B cell (primary cell): Measurements from ENCODE around the gene BDH1. TPM values are rescaled to one million over a fixed set of nuclear protein-coding genes. Genes with fewer than 3 reads are reported as not detected.

Experiments
- ATAC-seq: fragments of 200-7000 bp; cut with Tn5 transposase; one replicate; pipeline ENCODE4 v1.10.0; 2021; ENCODE audit warnings: low read depth, mild to moderate bottlenecking, moderate number of reproducible peaks, moderate library complexity
- CTCF ChIA-PET: fragments of 350-600 bp; sonication (Branson Sonifier 250); formaldehyde crosslinking; loops from one replicate; lab custom pipeline; 2021; ENCODE audit warnings: antibody characterized with exemption, inconsistent platforms; lab: Charles Lee
- POLR2A ChIA-PET: fragments of 350-600 bp; sonication (Branson Sonifier 250); formaldehyde crosslinking; loops from one replicate; lab custom pipeline; 2021; ENCODE audit warnings: antibody characterized with exemption; lab: Charles Lee
- DNase-seq: peaks from one replicate; pipeline ENCODE4 v3.0.0; 2013
- H2AFZ ChIP-seq: 2 replicates; pipeline ENCODE4 v1.6.1; 2012; ENCODE audit warnings: mild to moderate bottlenecking, low read depth, low read length; ENCODE audit not compliant: insufficient read depth, poor library complexity, severe bottlenecking
- H3K27ac ChIP-seq, 2 donors: 1 replicate in 1 of 2; 2 replicates in 1 of 2; pipeline ENCODE4 v1.5.1; 2012 to 2013; ENCODE audit warnings: low read length in 2 of 2, mild to moderate bottlenecking in 2 of 2, moderate library complexity in 1 of 2
- H3K27me3 ChIP-seq, 4 experiments: fragments of 200-600 bp in 1 of 4; sonication (generic) in 1 of 4; replicated peaks in 1 of 4; 1 replicate in 2 of 4; 2 replicates in 2 of 4; pipeline versions ENCODE4 v1.6.1 to v1.7.0; 2013 to 2016; ENCODE audit warnings: low read length in 3 of 4, mild to moderate bottlenecking in 2 of 4, mixed read lengths in 1 of 4, moderate library complexity in 1 of 4; ENCODE audit not compliant: insufficient read depth in 4 of 4, control insufficient read depth in 3 of 4; ENCODE audit errors: control extremely low read depth in 1 of 4
- H3K36me3 ChIP-seq, 2 experiments: replicated peaks in 1 of 2; 1 replicate in 1 of 2; 2 replicates in 1 of 2; pipeline versions ENCODE4 v1.6.1 to v1.7.1; 2013; ENCODE audit warnings: low read length in 1 of 2; ENCODE audit not compliant: insufficient read depth in 2 of 2, control insufficient read depth in 1 of 2; ENCODE audit errors: control extremely low read depth in 1 of 2, extremely low read depth in 1 of 2
- H3K4me1 ChIP-seq, 2 donors: fragments of 200-600 bp in 1 of 2; sonication (generic) in 1 of 2; 1 replicate in 1 of 2; 2 replicates in 1 of 2; pipeline versions ENCODE4 v1.5.1 to v1.6.1; 2013 to 2017; ENCODE audit warnings: low read length in 2 of 2; ENCODE audit not compliant: control insufficient read depth in 2 of 2, insufficient read depth in 2 of 2
- H3K4me2 ChIP-seq: replicated peaks from 2 replicates; pipeline ENCODE3; 2012; ENCODE audit warnings: mild to moderate bottlenecking, low read depth, low read length; ENCODE audit not compliant: poor library complexity, severe bottlenecking
- H3K4me3 ChIP-seq, 5 experiments: fragments of 200-600 bp in 1 of 5; sonication (generic) in 1 of 5; 1 replicate in 3 of 5; 2 replicates in 2 of 5; pipeline versions ENCODE4 v1.5.1 to v1.7.0; 2011 to 2016; ENCODE audit warnings: low read length in 4 of 5, mild to moderate bottlenecking in 4 of 5, low read depth in 2 of 5, control low read depth in 1 of 5, moderate library complexity in 1 of 5; ENCODE audit not compliant: insufficient read depth in 1 of 5; ENCODE audit errors: control extremely low read depth in 1 of 5, extremely low read depth in 1 of 5
- H3K79me2 ChIP-seq: fragments of 200-600 bp; sonication (generic); one replicate; pipeline ENCODE4 v1.6.0; 2016; ENCODE audit warnings: low read length; ENCODE audit not compliant: control insufficient read depth, insufficient read depth
- H3K9ac ChIP-seq: fragments of 200-600 bp; sonication (generic); 2 replicates; pipeline ENCODE4 v1.6.1; 2017; ENCODE audit warnings: mild to moderate bottlenecking, low read length, moderate library complexity
- H3K9me3 ChIP-seq, 3 donors: one replicate each; pipeline versions ENCODE4 v1.6.1 to v1.7.1; 2013; ENCODE audit warnings: low read length in 2 of 3; ENCODE audit not compliant: control insufficient read depth in 2 of 3, insufficient read depth in 1 of 3; ENCODE audit errors: control extremely low read depth in 1 of 3
- H4K20me1 ChIP-seq: 2 replicates; pipeline ENCODE4 v1.6.0; 2012; ENCODE audit warnings: mild to moderate bottlenecking, low read length; ENCODE audit not compliant: insufficient read depth, control insufficient read depth, poor library complexity, severe bottlenecking
- H3K27ac Mint-ChIP-seq: one replicate; pipeline ENCODE4 v1.8.0; 2021; ENCODE audit warnings: mixed read lengths
- H3K27me3 Mint-ChIP-seq: one replicate; pipeline ENCODE4 v1.8.0; 2021; ENCODE audit warnings: mixed read lengths
- H3K4me1 Mint-ChIP-seq: one replicate; pipeline ENCODE4 v1.8.0; 2021; ENCODE audit warnings: mixed read lengths
- H3K4me3 Mint-ChIP-seq: one replicate; pipeline ENCODE4 v1.8.0; 2021; ENCODE audit warnings: mixed read lengths
- H3K9me3 Mint-ChIP-seq: one replicate; pipeline ENCODE4 v1.8.0; 2022; ENCODE audit warnings: mixed read lengths; ENCODE audit not compliant: insufficient read depth
- EZH2 ChIP-seq: IDR thresholded peaks from 2 replicates; pipeline ENCODE4 v1.6.1; 2012; ENCODE audit warnings: borderline replicate concordance, low read depth, mild to moderate bottlenecking, moderate library complexity, low read length; ENCODE audit not compliant: insufficient read depth, poor library complexity, severe bottlenecking
- WGBS: methylation state at CpG from one replicate; pipeline ENCODE4 v1.1.5; 2013; ENCODE audit warnings: missing lambda C conversion rate; ENCODE audit not compliant: insufficient coverage; 5-methylcytosine and 5-hydroxymethylcytosine counted together
- intact Hi-C: fragments of 100-400 bp; cut with micrococcal nuclease; formaldehyde crosslinking; loops from one replicate; pipeline ENCODE4 v1.10.0; 2022
- polyA plus RNA-seq: library from polyadenylated mRNA; depleted of rRNA; stranded (reverse); fragments of >200 nt; gene quantifications from 2 replicates; pipeline ENCODE4 v1.2.3, GENCODE V29; 2012
- total RNA-seq, 2 donors: library from RNA; stranded (reverse); fragments of 120-200 nt in 1 of 2; gene quantifications; 1 replicate in 1 of 2; 2 replicates in 1 of 2; pipeline versions ENCODE4 v1.2.3 to v1.2.4, GENCODE V29; 2013 to 2022
- TF ChIP-seq, protein P1 (sequence below): fragments of 200-600 bp; IDR thresholded peaks from one replicate; pipeline ENCODE4 v1.8.0; 2022; ENCODE audit warnings: antibody characterized with exemption, mild to moderate bottlenecking

The BDH1 gene
- total and polyA plus RNA-seq, 2 donors (not counting 1 experiment from before 2014, with no cell fraction given): 21.1 to 59.3 TPM

DNA sequence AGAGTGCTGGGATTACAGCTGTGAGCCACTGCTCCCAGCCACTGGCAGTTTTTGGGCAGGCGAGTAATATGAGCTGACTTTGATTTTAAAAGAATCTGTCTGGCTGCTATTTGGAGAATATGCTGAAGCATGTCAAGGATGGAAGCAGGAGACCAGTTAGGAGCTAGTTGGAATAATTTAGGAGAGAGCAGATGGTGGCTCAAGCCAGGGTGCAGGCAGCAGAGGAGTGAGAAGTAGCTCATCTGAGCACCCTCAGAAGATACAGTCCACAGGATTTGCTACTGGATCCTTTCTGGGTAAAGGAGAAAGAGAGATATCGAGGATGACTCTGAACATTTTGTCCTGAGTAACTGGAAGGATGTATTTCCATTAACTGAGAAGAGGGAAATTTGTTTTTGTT, 30.4 kb upstream of the BDH1 start:
- TF ChIP-seq EZH2: no peak
- Mint-ChIP-seq H3K4me1 (no peaks in the 10 kb centered on the region), H3K9me3 (no peaks in the 10 kb centered on the region), H3K27me3 (peaks cover 17% of the 10 kb centered on the region), H3K4me3 (no peak overlapping the region), H3K27ac (no peak overlapping the region)
- no peak overlapping the region for H2AFZ ChIP-seq
- DNase-seq (no peak), ATAC-seq (no peak)
- H3K27ac ChIP-seq: no peak overlapping the region
- ChIA-PET POLR2A (no interaction called here), CTCF (no interaction called here)
- H3K4me1 ChIP-seq: no peaks in the 10 kb centered on the region
- H3K4me3 ChIP-seq: no peak overlapping the region
- H3K9ac ChIP-seq: no peak overlapping the region
- H3K27me3 ChIP-seq: no peaks in the 10 kb centered on the region
- no peaks in the 10 kb centered on the region for H3K79me2 ChIP-seq
- H3K9me3 ChIP-seq: no peaks in the 10 kb centered on the region
- intact Hi-C loops: no loop called here
- H3K4me2 ChIP-seq: no peak overlapping the region
- 94% methylated on average over 2 of the region's 2 CpGs for WGBS
- no peaks in the 10 kb centered on the region for H4K20me1 ChIP-seq
- H3K36me3 ChIP-seq: no peaks in the 10 kb centered on the region

DNA sequence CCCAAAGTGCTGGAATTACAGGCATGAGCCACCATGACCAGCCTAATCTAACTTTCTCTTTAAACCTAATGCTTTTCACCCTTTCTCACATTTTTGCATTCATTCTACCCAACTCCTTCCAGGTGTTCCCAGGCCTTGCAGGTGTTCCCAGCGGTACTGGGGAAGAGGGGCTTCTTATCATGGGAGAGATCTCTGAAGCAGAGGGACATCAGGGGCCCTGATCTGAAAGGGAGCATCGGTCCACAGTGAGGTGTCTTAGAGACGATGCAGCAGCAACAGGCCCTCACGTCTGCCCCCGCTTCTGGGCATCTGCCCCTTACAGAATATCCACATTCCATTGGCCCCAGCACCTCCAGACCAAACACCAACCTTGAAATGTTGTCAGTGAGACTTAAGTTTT, 29.0 kb upstream of the BDH1 start:
- no peak for TF ChIP-seq EZH2
- TF ChIP-seq, protein P1, sequence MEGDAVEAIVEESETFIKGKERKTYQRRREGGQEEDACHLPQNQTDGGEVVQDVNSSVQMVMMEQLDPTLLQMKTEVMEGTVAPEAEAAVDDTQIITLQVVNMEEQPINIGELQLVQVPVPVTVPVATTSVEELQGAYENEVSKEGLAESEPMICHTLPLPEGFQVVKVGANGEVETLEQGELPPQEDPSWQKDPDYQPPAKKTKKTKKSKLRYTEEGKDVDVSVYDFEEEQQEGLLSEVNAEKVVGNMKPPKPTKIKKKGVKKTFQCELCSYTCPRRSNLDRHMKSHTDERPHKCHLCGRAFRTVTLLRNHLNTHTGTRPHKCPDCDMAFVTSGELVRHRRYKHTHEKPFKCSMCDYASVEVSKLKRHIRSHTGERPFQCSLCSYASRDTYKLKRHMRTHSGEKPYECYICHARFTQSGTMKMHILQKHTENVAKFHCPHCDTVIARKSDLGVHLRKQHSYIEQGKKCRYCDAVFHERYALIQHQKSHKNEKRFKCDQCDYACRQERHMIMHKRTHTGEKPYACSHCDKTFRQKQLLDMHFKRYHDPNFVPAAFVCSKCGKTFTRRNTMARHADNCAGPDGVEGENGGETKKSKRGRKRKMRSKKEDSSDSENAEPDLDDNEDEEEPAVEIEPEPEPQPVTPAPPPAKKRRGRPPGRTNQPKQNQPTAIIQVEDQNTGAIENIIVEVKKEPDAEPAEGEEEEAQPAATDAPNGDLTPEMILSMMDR: no peak
- H3K27me3 Mint-ChIP-seq: peaks cover 17% of the 10 kb centered on the region
- H3K79me2 ChIP-seq: no peaks in the 10 kb centered on the region
- no peak for DNase-seq
- ChIA-PET CTCF (no interaction called here), POLR2A (no interaction called here)
- intact Hi-C loops: no loop called here
- no peaks in the 10 kb centered on the region for H3K9me3 Mint-ChIP-seq
- no peaks in the 10 kb centered on the region for H3K4me1 Mint-ChIP-seq
- H3K27me3 ChIP-seq: no peaks in the 10 kb centered on the region
- H3K4me3 ChIP-seq: no peak overlapping the region
- H3K4me3 Mint-ChIP-seq: no peak overlapping the region
- 80% methylated on average over 3 of the region's 5 CpGs for WGBS
- H3K27ac Mint-ChIP-seq: no peak overlapping the region
- no peak for ATAC-seq
- no peak overlapping the region for H3K9ac ChIP-seq
- H3K4me1 ChIP-seq: no peaks in the 10 kb centered on the region
- no peaks in the 10 kb centered on the region for H3K36me3 ChIP-seq
- H3K27ac ChIP-seq: no peak overlapping the region
- H3K4me2 ChIP-seq: no peak overlapping the region
- H3K9me3 ChIP-seq: no peaks in the 10 kb centered on the region
- H4K20me1 ChIP-seq: no peaks in the 10 kb centered on the region
- H2AFZ ChIP-seq: no peak overlapping the region
